ENCODE data around the gene ITLN2. TPM values are rescaled to one million over a fixed set of nuclear protein-coding genes. Genes with fewer than 3 reads are reported as not detected.

Gene ITLN2
- total and polyA plus RNA-seq, 2 of the 8 experiments (the other 6 are each of a cell fraction or from before 2014, with no cell fraction given): 4.7 to 6.3 TPM

GRCh38 chr1:161000736-161001480, 46.3 kb upstream of the ITLN2 start (continued):
- no peak for TF ChIP-seq EZH2 (IDR thresholded peaks at IDR 0.05; ENCODE audit: low read depth, low read length, severe bottlenecking)
- no peak for TF ChIP-seq GABPA (IDR thresholded peaks at IDR 0.05; ENCODE audit: borderline replicate concordance, insufficient read depth, low read length)
- TF ChIP-seq FOSL1 (IDR thresholded peaks at IDR 0.05; ENCODE audit: insufficient read depth, low read depth, low read length): no peak
- TF ChIP-seq KDM1A (IDR thresholded peaks at IDR 0.05; ENCODE audit: borderline replicate concordance, low read length): no peak

All from H1 (cell line).